H9 (cell line): ENCODE results near the gene NT5DC2. TPM values are rescaled to one million over a fixed set of nuclear protein-coding genes. Genes with fewer than 3 reads are reported as not detected.

Source experiments
- DNase-seq: peaks from one replicate; pipeline ENCODE4 v3.0.0-alpha.2; 2017
- H2AFZ ChIP-seq: one replicate; pipeline ENCODE4 v1.6.1; 2013; ENCODE audit warnings: mild to moderate bottlenecking, low read length, control low read depth, moderate library complexity
- H2AK5ac ChIP-seq: 2 replicates; pipeline ENCODE4 v1.6.1; 2013; ENCODE audit warnings: low read length, control low read depth, mixed read lengths; ENCODE audit not compliant: insufficient read length
- H2BK120ac ChIP-seq: one replicate; pipeline ENCODE4 v1.6.1; 2013; ENCODE audit warnings: low read depth, mild to moderate bottlenecking, low read length, control low read depth, inconsistent platforms; ENCODE audit not compliant: poor library complexity, severe bottlenecking
- H2BK12ac ChIP-seq: 2 replicates; pipeline ENCODE4 v1.6.1; 2013; ENCODE audit warnings: low read length, control low read depth, mixed read lengths, low read depth; ENCODE audit not compliant: insufficient read length
- H2BK15ac ChIP-seq: 2 replicates; pipeline ENCODE4 v1.6.1; 2013; ENCODE audit warnings: low read depth, low read length, control low read depth
- H2BK20ac ChIP-seq: one replicate; pipeline ENCODE4 v1.6.1; 2013; ENCODE audit warnings: low read depth, mild to moderate bottlenecking, low read length, control low read depth, inconsistent platforms; ENCODE audit not compliant: poor library complexity, severe bottlenecking
- H2BK5ac ChIP-seq: 2 replicates; pipeline ENCODE4 v1.6.1; 2013; ENCODE audit warnings: low read length, control low read depth, mixed read lengths; ENCODE audit not compliant: insufficient read length
- H3K14ac ChIP-seq: 2 replicates; pipeline ENCODE4 v1.6.1; 2013; ENCODE audit warnings: low read length, control low read depth; ENCODE audit not compliant: insufficient read depth
- H3K18ac ChIP-seq: 2 replicates; pipeline ENCODE4 v1.6.1; 2013; ENCODE audit warnings: low read depth, mild to moderate bottlenecking, mixed read lengths, low read length, control low read depth; ENCODE audit not compliant: insufficient read length
- H3K23ac ChIP-seq: 2 replicates; pipeline ENCODE4 v1.6.1; 2013; ENCODE audit warnings: low read length, control low read depth, mixed read lengths, low read depth; ENCODE audit not compliant: insufficient read length
- H3K23me2 ChIP-seq: 2 replicates; pipeline ENCODE4 v1.6.1; 2013; ENCODE audit warnings: low read depth, mild to moderate bottlenecking, mixed read lengths, low read length, control low read depth; ENCODE audit not compliant: insufficient read length, poor library complexity, severe bottlenecking
- H3K27ac ChIP-seq: 2 replicates; pipeline ENCODE4 v1.5.1; 2013; ENCODE audit warnings: low read length, control low read depth, mixed read lengths, low read depth; ENCODE audit not compliant: insufficient read length
- H3K27me3 ChIP-seq: 2 replicates; pipeline ENCODE4 v1.6.1; 2013; ENCODE audit warnings: low read length, control low read depth, inconsistent platforms; ENCODE audit not compliant: insufficient read depth
- H3K4ac ChIP-seq: 2 replicates; pipeline ENCODE4 v1.6.1; 2013; ENCODE audit warnings: low read depth, mild to moderate bottlenecking, control low read depth, inconsistent platforms, low read length, moderate library complexity
- H3K4me1 ChIP-seq: 2 replicates; pipeline ENCODE4 v1.6.1; 2013; ENCODE audit warnings: low read length, control low read depth, inconsistent platforms; ENCODE audit not compliant: insufficient read depth
- H3K4me2 ChIP-seq: 2 replicates; pipeline ENCODE4 v1.6.1; 2013; ENCODE audit warnings: low read length, control low read depth, mixed read lengths; ENCODE audit not compliant: insufficient read length, insufficient read depth
- H3K56ac ChIP-seq: 2 replicates; pipeline ENCODE4 v1.6.1; 2013; ENCODE audit warnings: low read depth, mild to moderate bottlenecking, mixed read lengths, low read length, control low read depth; ENCODE audit not compliant: insufficient read length
- H3K79me1 ChIP-seq: 2 replicates; pipeline ENCODE4 v1.6.1; 2013; ENCODE audit warnings: low read depth, mild to moderate bottlenecking, moderate library complexity, low read length, control low read depth, inconsistent platforms; ENCODE audit not compliant: insufficient read depth, poor library complexity, severe bottlenecking
- H3K79me2 ChIP-seq: 2 replicates; pipeline ENCODE4 v1.6.1; 2013; ENCODE audit warnings: low read length, control low read depth, inconsistent platforms; ENCODE audit not compliant: insufficient read depth
- H3K9ac ChIP-seq: 2 replicates; pipeline ENCODE4 v1.6.1; 2013; ENCODE audit warnings: low read length, control low read depth, mixed read lengths; ENCODE audit not compliant: insufficient read length; ENCODE audit errors: extremely low read depth
- H3K9me3 ChIP-seq: one replicate; pipeline ENCODE4 v1.6.1; 2013; ENCODE audit warnings: low read depth, low read length, inconsistent platforms; ENCODE audit not compliant: control insufficient read depth
- H3T11ph ChIP-seq: one replicate; pipeline ENCODE4 v1.6.1; 2013; ENCODE audit warnings: mild to moderate bottlenecking, low read length, control low read depth, inconsistent platforms
- H4K20me1 ChIP-seq: one replicate; pipeline ENCODE4 v1.6.1; 2013; ENCODE audit not compliant: control insufficient read depth, insufficient read length, insufficient read depth
- H4K5ac ChIP-seq: 2 replicates; pipeline ENCODE4 v1.6.1; 2013; ENCODE audit warnings: low read depth, mild to moderate bottlenecking, mixed read lengths, low read length, control low read depth; ENCODE audit not compliant: insufficient read length
- H4K8ac ChIP-seq: replicated peaks from 2 replicates; pipeline ENCODE4 v1.6.1; 2013; ENCODE audit warnings: low read length, control low read depth, mixed read lengths, low read depth; ENCODE audit not compliant: insufficient read length
- H4K91ac ChIP-seq: 2 replicates; pipeline ENCODE4 v1.6.1; 2013; ENCODE audit warnings: low read depth, mild to moderate bottlenecking, moderate library complexity, mixed read lengths, low read length, control low read depth; ENCODE audit not compliant: insufficient read length
- H3K27ac Mint-ChIP-seq, 3 experiments: 2 replicates in 2 of 3; 3 replicates in 1 of 3; pipeline ENCODE4 v1.8.0; 2020 to 2021; ENCODE audit warnings: mixed read lengths in 3 of 3, mild to moderate bottlenecking in 1 of 3, moderate library complexity in 1 of 3
- H3K27me3 Mint-ChIP-seq: 2 replicates; pipeline ENCODE4 v1.8.0; 2021; ENCODE audit warnings: low read depth, mild to moderate bottlenecking, moderate library complexity, mixed read lengths
- H3K36me3 Mint-ChIP-seq, 3 experiments: 2 replicates in 2 of 3; 3 replicates in 1 of 3; pipeline ENCODE4 v1.8.0; 2020 to 2021; ENCODE audit warnings: low read depth in 3 of 3, mixed read lengths in 3 of 3; ENCODE audit not compliant: insufficient read depth in 1 of 3
- H3K4me1 Mint-ChIP-seq, 2 experiments: 2 replicates each; pipeline ENCODE4 v1.8.0; 2020; ENCODE audit warnings: mixed read lengths in 2 of 2
- H3K4me3 Mint-ChIP-seq, 2 experiments: 2 replicates in 1 of 2; 3 replicates in 1 of 2; pipeline ENCODE4 v1.8.0; 2020 to 2021; ENCODE audit warnings: mild to moderate bottlenecking in 2 of 2, mixed read lengths in 2 of 2, moderate library complexity in 1 of 2
- H3K9me3 Mint-ChIP-seq, 2 experiments: 2 replicates in 1 of 2; 3 replicates in 1 of 2; pipeline ENCODE4 v1.8.0; 2020; ENCODE audit warnings: mild to moderate bottlenecking in 2 of 2, mixed read lengths in 2 of 2, moderate library complexity in 1 of 2
- WGBS: extraction: QIAGEN DNeasy Blood & Tissue Kit; methylation state at CpG from one replicate; pipeline ENCODE4 v1.1.7; 2013; ENCODE audit warnings: missing lambda C conversion rate, low lambda C conversion rate, mixed read lengths; ENCODE audit not compliant: insufficient read length; ENCODE audit errors: extremely low coverage; 5-methylcytosine and 5-hydroxymethylcytosine counted together
- total RNA-seq: library from RNA; stranded (reverse); gene quantifications from 2 replicates; pipeline ENCODE4 v1.2.1, GENCODE V29; 2021
- TF ChIP-seq, protein P1 (sequence below): fragments of 200-600 bp; sonication (generic); conservative IDR thresholded peaks from 3 replicates; pipeline ENCODE4 v1.8.0; 2021; ENCODE audit warnings: antibody characterized with exemption, mild to moderate bottlenecking

Gene NT5DC2
- total RNA-seq, 1 experiment from 2014 or later, result 444 TPM

DNA sequence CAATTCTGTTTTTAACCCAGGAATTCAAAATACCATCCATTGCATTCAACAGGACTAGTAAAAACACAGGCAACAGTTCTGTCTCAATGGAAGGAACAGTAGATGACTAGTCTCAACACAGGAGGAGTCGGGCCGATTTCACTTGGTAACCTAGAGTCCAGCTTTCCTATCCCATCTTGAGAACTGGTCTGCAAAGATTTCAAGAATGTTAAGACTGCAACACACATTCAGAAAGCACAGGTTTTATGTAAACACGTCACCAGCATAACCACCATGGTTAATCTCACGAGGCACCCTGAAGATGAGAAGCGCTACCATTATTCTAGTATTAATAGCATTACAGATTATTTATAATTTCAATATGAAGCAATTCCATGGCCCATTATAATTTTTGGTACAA, 24.8 kb upstream of the NT5DC2 start:
- H3K9ac ChIP-seq, result no peak overlapping the region
- H3T11ph ChIP-seq, result no peak overlapping the region
- Mint-ChIP-seq H3K27ac (no peak overlapping the region; a peak in 1 of 7 replicates), H3K9me3 (no peaks in the 10 kb centered on the region), H3K36me3 (peaks cover 18 to 68% (median 60%) of the 10 kb centered on the region in 3 experiments; a peak in 6 of 7 replicates), H3K27me3 (no peaks in the 10 kb centered on the region), H3K4me1 (peaks cover 7 to 12% of the 10 kb centered on the region in 2 experiments; a peak in 2 of 4 replicates), H3K4me3 (no peak overlapping the region)
- no peak overlapping the region for H2BK20ac ChIP-seq
- no peaks in the 10 kb centered on the region for H3K79me1 ChIP-seq
- DNase-seq, result no peak
- H2BK120ac ChIP-seq, result no peak overlapping the region
- H3K27me3 ChIP-seq, result no peaks in the 10 kb centered on the region
- H4K20me1 ChIP-seq, result no peaks in the 10 kb centered on the region
- no peak overlapping the region for H3K56ac ChIP-seq
- no peak overlapping the region for H3K4me2 ChIP-seq
- no peak overlapping the region for H4K91ac ChIP-seq
- no peaks in the 10 kb centered on the region for H3K23me2 ChIP-seq
- H2BK5ac ChIP-seq, result no peak overlapping the region
- no peak overlapping the region for H4K5ac ChIP-seq
- H3K4ac ChIP-seq, result no peak overlapping the region
- H3K79me2 ChIP-seq, result no peaks in the 10 kb centered on the region
- H3K23ac ChIP-seq, result no peak overlapping the region
- H3K27ac ChIP-seq, result no peak overlapping the region
- H2AFZ ChIP-seq, result no peak overlapping the region
- no CpG with 5 or more reads among the region's 5 CpGs for WGBS
- no peak overlapping the region for H2BK12ac ChIP-seq
- no peaks in the 10 kb centered on the region for H3K9me3 ChIP-seq
- H4K8ac ChIP-seq, result no peak overlapping the region
- no peak overlapping the region for H3K18ac ChIP-seq
- no peak overlapping the region for H3K14ac ChIP-seq
- H2AK5ac ChIP-seq, result no peak overlapping the region
- peaks cover 3% of the 10 kb centered on the region; the same call in 1 of the 2 replicates for H3K4me1 ChIP-seq
- no peak overlapping the region for H2BK15ac ChIP-seq
- TF ChIP-seq, protein P1, sequence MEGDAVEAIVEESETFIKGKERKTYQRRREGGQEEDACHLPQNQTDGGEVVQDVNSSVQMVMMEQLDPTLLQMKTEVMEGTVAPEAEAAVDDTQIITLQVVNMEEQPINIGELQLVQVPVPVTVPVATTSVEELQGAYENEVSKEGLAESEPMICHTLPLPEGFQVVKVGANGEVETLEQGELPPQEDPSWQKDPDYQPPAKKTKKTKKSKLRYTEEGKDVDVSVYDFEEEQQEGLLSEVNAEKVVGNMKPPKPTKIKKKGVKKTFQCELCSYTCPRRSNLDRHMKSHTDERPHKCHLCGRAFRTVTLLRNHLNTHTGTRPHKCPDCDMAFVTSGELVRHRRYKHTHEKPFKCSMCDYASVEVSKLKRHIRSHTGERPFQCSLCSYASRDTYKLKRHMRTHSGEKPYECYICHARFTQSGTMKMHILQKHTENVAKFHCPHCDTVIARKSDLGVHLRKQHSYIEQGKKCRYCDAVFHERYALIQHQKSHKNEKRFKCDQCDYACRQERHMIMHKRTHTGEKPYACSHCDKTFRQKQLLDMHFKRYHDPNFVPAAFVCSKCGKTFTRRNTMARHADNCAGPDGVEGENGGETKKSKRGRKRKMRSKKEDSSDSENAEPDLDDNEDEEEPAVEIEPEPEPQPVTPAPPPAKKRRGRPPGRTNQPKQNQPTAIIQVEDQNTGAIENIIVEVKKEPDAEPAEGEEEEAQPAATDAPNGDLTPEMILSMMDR, result no peak
